Measurements from ENCODE around the gene GAPDHS. TPM values are rescaled to one million over a fixed set of nuclear protein-coding genes. Genes with fewer than 3 reads are reported as not detected.

The GAPDHS gene
- total RNA-seq, 1 donor from 2014 or later = not detected

- no peaks in the 10 kb centered on the region for H3K4me1 Mint-ChIP-seq (ENCODE audit: unreplicated experiment)
Measured at GRCh38 chr19:35519291-35519690, 14.0 kb upstream of the GAPDHS start.

GRCh38 chr19:35521124-35521743 lies 12.0 kb upstream of the GAPDHS start:
- Mint-ChIP-seq H3K27ac (ENCODE audit: unreplicated experiment) (no peak overlapping the region), H3K9me3 (ENCODE audit: unreplicated experiment) (no peaks in the 10 kb centered on the region), H3K36me3 (ENCODE audit: low read depth, unreplicated experiment) (no peaks in the 10 kb centered on the region), H3K4me1 (ENCODE audit: unreplicated experiment) (no peaks in the 10 kb centered on the region), H3K27me3 (ENCODE audit: unreplicated experiment) (peaks cover 18% of the 10 kb centered on the region), H3K4me3 (ENCODE audit: unreplicated experiment) (no peak overlapping the region)
- no peak for DNase-seq (ENCODE audit: low spot score)
- no peak for TF ChIP-seq CTCF (IDR thresholded peaks at IDR 0.05; ENCODE audit: unreplicated experiment)

More at GRCh38 chr19:35519291-35519690, 14.0 kb upstream of the GAPDHS start:
- no peak for DNase-seq (ENCODE audit: low spot score)
- H3K4me3 Mint-ChIP-seq (ENCODE audit: unreplicated experiment) = no peak overlapping the region
- no peak for TF ChIP-seq CTCF (IDR thresholded peaks at IDR 0.05; ENCODE audit: unreplicated experiment)
- H3K27ac Mint-ChIP-seq (ENCODE audit: unreplicated experiment) = no peak overlapping the region
- H3K27me3 Mint-ChIP-seq (ENCODE audit: unreplicated experiment) = peaks cover 17% of the 10 kb centered on the region
- H3K9me3 Mint-ChIP-seq (ENCODE audit: unreplicated experiment) = no peaks in the 10 kb centered on the region
- H3K36me3 Mint-ChIP-seq (ENCODE audit: low read depth, unreplicated experiment) = no peaks in the 10 kb centered on the region

GRCh38 chr19:35522745-35523327 lies 10.4 kb upstream of the GAPDHS start:
- no peaks in the 10 kb centered on the region for H3K9me3 Mint-ChIP-seq (ENCODE audit: unreplicated experiment)
- no peak overlapping the region for H3K27ac Mint-ChIP-seq (ENCODE audit: unreplicated experiment)
- no peak for TF ChIP-seq CTCF (IDR thresholded peaks at IDR 0.05; ENCODE audit: unreplicated experiment)
- H3K4me1 Mint-ChIP-seq (ENCODE audit: unreplicated experiment) = no peaks in the 10 kb centered on the region
- H3K4me3 Mint-ChIP-seq (ENCODE audit: unreplicated experiment) = no peak overlapping the region
- H3K36me3 Mint-ChIP-seq (ENCODE audit: low read depth, unreplicated experiment) = peaks cover 3% of the 10 kb centered on the region
- DNase-seq (ENCODE audit: low spot score) = no peak
- peaks cover 23% of the 10 kb centered on the region for H3K27me3 Mint-ChIP-seq (ENCODE audit: unreplicated experiment)

GRCh38 chr19:35524181-35524837 lies 8.9 kb upstream of the GAPDHS start:
- no peak for TF ChIP-seq CTCF (IDR thresholded peaks at IDR 0.05; ENCODE audit: unreplicated experiment)

DNA sequence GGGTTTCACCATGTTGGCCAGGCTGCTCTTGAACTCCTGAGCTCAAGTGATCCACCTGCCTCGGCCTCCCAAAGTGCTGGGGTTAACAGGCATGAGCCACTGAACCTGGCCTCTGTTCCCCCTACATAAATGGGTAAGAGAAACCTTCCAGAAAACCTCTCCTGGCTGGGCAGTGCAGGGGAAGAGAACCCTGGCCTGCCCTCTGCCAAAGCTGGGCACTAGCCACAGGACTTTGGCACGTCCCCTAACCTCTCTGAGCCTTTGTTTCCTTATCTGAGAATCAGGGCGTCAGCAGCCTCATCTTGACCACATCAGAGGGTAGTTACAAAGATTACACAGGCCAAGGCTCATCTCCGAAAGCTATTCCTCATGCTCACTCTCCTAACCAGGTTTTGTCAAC lies 7.4 kb upstream of the GAPDHS start:
- DNase-seq (ENCODE audit: low spot score) = no peak
- Mint-ChIP-seq H3K27ac (ENCODE audit: unreplicated experiment) (no peak overlapping the region), H3K4me3 (ENCODE audit: unreplicated experiment) (no peak overlapping the region), H3K9me3 (ENCODE audit: unreplicated experiment) (no peaks in the 10 kb centered on the region), H3K27me3 (ENCODE audit: unreplicated experiment) (peaks cover 16% of the 10 kb centered on the region), H3K4me1 (ENCODE audit: unreplicated experiment) (no peaks in the 10 kb centered on the region), H3K36me3 (ENCODE audit: low read depth, unreplicated experiment) (peaks cover 7% of the 10 kb centered on the region)
- TF ChIP-seq CTCF (IDR thresholded peaks at IDR 0.05; ENCODE audit: unreplicated experiment) = no peak

More at GRCh38 chr19:35524181-35524837, 8.9 kb upstream of the GAPDHS start:
- Mint-ChIP-seq H3K4me1 (ENCODE audit: unreplicated experiment) (no peaks in the 10 kb centered on the region), H3K27ac (ENCODE audit: unreplicated experiment) (no peak overlapping the region), H3K9me3 (ENCODE audit: unreplicated experiment) (no peaks in the 10 kb centered on the region), H3K4me3 (ENCODE audit: unreplicated experiment) (no peak overlapping the region), H3K36me3 (ENCODE audit: low read depth, unreplicated experiment) (peaks cover 7% of the 10 kb centered on the region), H3K27me3 (ENCODE audit: unreplicated experiment) (peaks cover 19% of the 10 kb centered on the region)
- DNase-seq (ENCODE audit: low spot score) = no peak

Measured in endothelial cell (in vitro differentiated cells).